ENCODE data around the gene TMEM30A.

DNA sequence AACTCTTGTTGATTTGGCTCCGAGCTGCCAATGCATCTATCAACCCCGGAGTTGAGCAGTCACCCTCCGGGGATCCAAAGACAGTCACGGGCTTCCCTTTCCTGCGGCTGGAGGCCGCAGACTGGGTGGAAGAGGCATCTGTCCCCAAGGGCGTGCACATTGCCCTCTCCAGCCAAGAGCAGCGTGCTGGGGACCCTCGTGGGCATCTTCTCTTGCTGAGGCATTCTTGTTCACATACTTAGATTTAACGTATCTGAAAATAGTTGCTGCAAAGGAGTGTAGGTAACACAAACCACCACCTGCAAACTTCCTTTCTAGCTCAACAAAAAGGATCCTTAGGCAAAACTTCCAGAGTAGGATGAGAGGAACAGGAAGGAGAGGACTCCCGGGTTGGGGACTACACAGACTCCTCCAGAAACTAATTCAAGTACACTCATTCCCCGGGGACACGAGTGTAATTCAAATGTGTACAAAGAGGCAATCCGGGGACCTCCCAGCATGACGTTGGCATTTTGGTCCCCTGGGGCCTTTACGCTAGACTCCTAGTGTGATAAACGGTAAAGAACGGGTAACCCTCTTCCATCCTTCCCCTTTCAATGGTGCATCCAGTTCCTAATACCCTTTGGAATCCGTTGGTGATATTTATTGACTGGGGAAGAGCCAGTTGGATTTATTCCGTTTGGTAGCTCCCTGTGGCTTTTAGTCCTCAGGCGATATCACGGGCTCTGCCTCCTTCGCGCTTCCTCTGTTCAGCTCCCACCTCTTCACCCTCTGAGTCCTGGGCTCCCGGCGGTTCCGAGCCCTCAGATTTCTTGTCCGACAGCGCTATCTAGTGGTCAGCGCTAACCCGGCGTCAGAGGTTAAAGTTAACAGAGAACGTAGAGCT, 76.1 kb downstream of the TMEM30A start:
- TF ChIP-seq RAD21 (IDR thresholded peaks at IDR 0.05) (peak; percentile 95), YY1 (IDR thresholded peaks at IDR 0.05) (no peak), JUND (IDR thresholded peaks at IDR 0.05) (no peak), HNF4G (IDR thresholded peaks at IDR 0.05) (no peak), SP1 (IDR thresholded peaks at IDR 0.05) (no peak), TAF1 (conservative IDR thresholded peaks at IDR 0.05) (no peak)
- TF ChIP-seq, protein P1, sequence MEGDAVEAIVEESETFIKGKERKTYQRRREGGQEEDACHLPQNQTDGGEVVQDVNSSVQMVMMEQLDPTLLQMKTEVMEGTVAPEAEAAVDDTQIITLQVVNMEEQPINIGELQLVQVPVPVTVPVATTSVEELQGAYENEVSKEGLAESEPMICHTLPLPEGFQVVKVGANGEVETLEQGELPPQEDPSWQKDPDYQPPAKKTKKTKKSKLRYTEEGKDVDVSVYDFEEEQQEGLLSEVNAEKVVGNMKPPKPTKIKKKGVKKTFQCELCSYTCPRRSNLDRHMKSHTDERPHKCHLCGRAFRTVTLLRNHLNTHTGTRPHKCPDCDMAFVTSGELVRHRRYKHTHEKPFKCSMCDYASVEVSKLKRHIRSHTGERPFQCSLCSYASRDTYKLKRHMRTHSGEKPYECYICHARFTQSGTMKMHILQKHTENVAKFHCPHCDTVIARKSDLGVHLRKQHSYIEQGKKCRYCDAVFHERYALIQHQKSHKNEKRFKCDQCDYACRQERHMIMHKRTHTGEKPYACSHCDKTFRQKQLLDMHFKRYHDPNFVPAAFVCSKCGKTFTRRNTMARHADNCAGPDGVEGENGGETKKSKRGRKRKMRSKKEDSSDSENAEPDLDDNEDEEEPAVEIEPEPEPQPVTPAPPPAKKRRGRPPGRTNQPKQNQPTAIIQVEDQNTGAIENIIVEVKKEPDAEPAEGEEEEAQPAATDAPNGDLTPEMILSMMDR (IDR thresholded peaks at IDR 0.05; ENCODE audit: low read depth, low read length, missing input control): peak; percentile 88
- TF ChIP-seq, protein P2, sequence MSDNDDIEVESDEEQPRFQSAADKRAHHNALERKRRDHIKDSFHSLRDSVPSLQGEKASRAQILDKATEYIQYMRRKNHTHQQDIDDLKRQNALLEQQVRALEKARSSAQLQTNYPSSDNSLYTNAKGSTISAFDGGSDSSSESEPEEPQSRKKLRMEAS (IDR thresholded peaks at IDR 0.05): no peak
- TF ChIP-seq, protein P3, sequence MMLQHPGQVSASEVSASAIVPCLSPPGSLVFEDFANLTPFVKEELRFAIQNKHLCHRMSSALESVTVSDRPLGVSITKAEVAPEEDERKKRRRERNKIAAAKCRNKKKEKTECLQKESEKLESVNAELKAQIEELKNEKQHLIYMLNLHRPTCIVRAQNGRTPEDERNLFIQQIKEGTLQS (IDR thresholded peaks at IDR 0.05): no peak
- TF ChIP-seq, protein P4, sequence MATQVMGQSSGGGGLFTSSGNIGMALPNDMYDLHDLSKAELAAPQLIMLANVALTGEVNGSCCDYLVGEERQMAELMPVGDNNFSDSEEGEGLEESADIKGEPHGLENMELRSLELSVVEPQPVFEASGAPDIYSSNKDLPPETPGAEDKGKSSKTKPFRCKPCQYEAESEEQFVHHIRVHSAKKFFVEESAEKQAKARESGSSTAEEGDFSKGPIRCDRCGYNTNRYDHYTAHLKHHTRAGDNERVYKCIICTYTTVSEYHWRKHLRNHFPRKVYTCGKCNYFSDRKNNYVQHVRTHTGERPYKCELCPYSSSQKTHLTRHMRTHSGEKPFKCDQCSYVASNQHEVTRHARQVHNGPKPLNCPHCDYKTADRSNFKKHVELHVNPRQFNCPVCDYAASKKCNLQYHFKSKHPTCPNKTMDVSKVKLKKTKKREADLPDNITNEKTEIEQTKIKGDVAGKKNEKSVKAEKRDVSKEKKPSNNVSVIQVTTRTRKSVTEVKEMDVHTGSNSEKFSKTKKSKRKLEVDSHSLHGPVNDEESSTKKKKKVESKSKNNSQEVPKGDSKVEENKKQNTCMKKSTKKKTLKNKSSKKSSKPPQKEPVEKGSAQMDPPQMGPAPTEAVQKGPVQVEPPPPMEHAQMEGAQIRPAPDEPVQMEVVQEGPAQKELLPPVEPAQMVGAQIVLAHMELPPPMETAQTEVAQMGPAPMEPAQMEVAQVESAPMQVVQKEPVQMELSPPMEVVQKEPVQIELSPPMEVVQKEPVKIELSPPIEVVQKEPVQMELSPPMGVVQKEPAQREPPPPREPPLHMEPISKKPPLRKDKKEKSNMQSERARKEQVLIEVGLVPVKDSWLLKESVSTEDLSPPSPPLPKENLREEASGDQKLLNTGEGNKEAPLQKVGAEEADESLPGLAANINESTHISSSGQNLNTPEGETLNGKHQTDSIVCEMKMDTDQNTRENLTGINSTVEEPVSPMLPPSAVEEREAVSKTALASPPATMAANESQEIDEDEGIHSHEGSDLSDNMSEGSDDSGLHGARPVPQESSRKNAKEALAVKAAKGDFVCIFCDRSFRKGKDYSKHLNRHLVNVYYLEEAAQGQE (IDR thresholded peaks at IDR 0.05): no peak

Measured in liver (tissue), 3 donors.